GM13976 (cell line): ENCODE measurements around the gene JAZF1.
"Not testable (repeated sequence)": the region's sequence is repeated elsewhere in the genome, so short reads cannot be mapped to it uniquely, and the experiment has no call there.

Experiments
- DNase-seq: peaks from one replicate; pipeline ENCODE4 v3.0.0; 2012; ENCODE audit warnings: low spot score
- CTCF ChIP-seq: IDR thresholded peaks from 2 replicates; pipeline ENCODE4 v1.5.1; 2012; ENCODE audit warnings: borderline replicate concordance, mild to moderate bottlenecking; ENCODE audit not compliant: insufficient read depth; ENCODE audit errors: extremely low read depth, missing control alignments, control extremely low read depth
- in situ Hi-C: fragments of 300-500 bp; cut with MboI; formaldehyde crosslinking; loops from one replicate; pipeline ENCODE4 v1.12.0; 2022; ENCODE audit warnings: low sequenced_read_pairs, mixed read lengths, inconsistent platforms; ENCODE audit not compliant: unreplicated experiment

Gene JAZF1

GRCh38 chr7:28018856-28019465 is 161.6 kb downstream of the JAZF1 start:
- in situ Hi-C loops = no loop called here
- DNase-seq = no peak
- no peak for TF ChIP-seq CTCF

- no peak for DNase-seq
- in situ Hi-C loops = no loop called here
- TF ChIP-seq CTCF = no peak
These were observed 162.1 kb downstream of the JAZF1 start for GRCh38 chr7:28018446-28018845.

- no peak for TF ChIP-seq CTCF
- in situ Hi-C loops = no loop called here
- no peak for DNase-seq
These were observed 162.6 kb downstream of the JAZF1 start for GRCh38 chr7:28018020-28018419.

- no peak for DNase-seq
- no peak for TF ChIP-seq CTCF
- in situ Hi-C loops = no loop called here
These were observed 163.2 kb downstream of the JAZF1 start for GRCh38 chr7:28017372-28017771.

- no peak for DNase-seq
- in situ Hi-C loops = no loop called here
- TF ChIP-seq CTCF = no peak
These were observed 164.3 kb downstream of the JAZF1 start for GRCh38 chr7:28016297-28016696.

- no peak for DNase-seq
- in situ Hi-C loops = no loop called here
These were observed 165.4 kb downstream of the JAZF1 start for GRCh38 chr7:28015169-28015568.

GRCh38 chr7:28014340-28014739 is 166.3 kb downstream of the JAZF1 start:
- in situ Hi-C loops, DNase-seq: not testable (repeated sequence)

More at GRCh38 chr7:28015169-28015568, 165.4 kb downstream of the JAZF1 start:
- no peak for TF ChIP-seq CTCF
